Stimulated activated CD8-positive, alpha-beta memory T cell treated with anti-CD3 and anti-CD28 coated beads, Interleukin-15, amount 100 ng/mL, for 48 hours (primary cell): ENCODE data around the gene PRXL2A.
A peak's percentile ranks its signal among the peaks of the same experiment; 100 is the strongest.

ENCODE experiments used
- DNase-seq, 2 donors: peaks; one replicate each; pipeline ENCODE4 v3.0.0-alpha.2; 2020; ENCODE audit warnings: low read depth in 2 of 2

Gene PRXL2A

GRCh38 chr10:80461208-80462183, 53.1 kb downstream of the PRXL2A start:
- no peak for DNase-seq

- DNase-seq: no peak
Measured at GRCh38 chr10:80462299-80462980, 54.1 kb downstream of the PRXL2A start.

GRCh38 chr10:80462981-80463741, 54.8 kb downstream of the PRXL2A start:
- DNase-seq: no peak

GRCh38 chr10:80463868-80464267, 55.5 kb downstream of the PRXL2A start:
- DNase-seq: no peak

- DNase-seq: no peak
Measured at GRCh38 chr10:80464557-80465450, 56.5 kb downstream of the PRXL2A start.

GRCh38 chr10:80465451-80465835, 57.1 kb downstream of the PRXL2A start:
- no peak for DNase-seq

GRCh38 chr10:80465839-80466590, 57.7 kb downstream of the PRXL2A start:
- no peak for DNase-seq

- DNase-seq: no peak
Measured at GRCh38 chr10:80466724-80467326, 58.5 kb downstream of the PRXL2A start.

GRCh38 chr10:80468002-80468401, 59.7 kb downstream of the PRXL2A start:
- peak; percentile 58 to 70 for DNase-seq

GRCh38 chr10:80468806-80469421, 60.6 kb downstream of the PRXL2A start:
- no peak for DNase-seq

- no peak for DNase-seq
Measured at GRCh38 chr10:80470266-80470665, 61.9 kb downstream of the PRXL2A start.

- DNase-seq: no peak
Measured at GRCh38 chr10:80471001-80471400, 62.6 kb downstream of the PRXL2A start.

- no peak for DNase-seq
Measured at GRCh38 chr10:80471715-80472233, 63.4 kb downstream of the PRXL2A start.

GRCh38 chr10:80472234-80473095, 64.1 kb downstream of the PRXL2A start:
- no peak for DNase-seq

GRCh38 chr10:80473096-80473657, 64.8 kb downstream of the PRXL2A start:
- DNase-seq: no peak

- DNase-seq: no peak
Measured at GRCh38 chr10:80473692-80474596, 65.6 kb downstream of the PRXL2A start.

- no peak for DNase-seq
Measured at GRCh38 chr10:80474597-80474910, 66.2 kb downstream of the PRXL2A start.
